A549 (cell line): ENCODE results near the gene IL22RA2. TPM values are rescaled to one million over a fixed set of nuclear protein-coding genes. Genes with fewer than 3 reads are reported as not detected.

ENCODE experiments used
- ATAC-seq, 2 experiments: fragments of 200-7000 bp in 1 of 2; fragments of >200 bp in 1 of 2; cut with Nextera tagmentation in 1 of 2; cut with Tn5 transposase in 1 of 2; 3 replicates each; pipeline versions ENCODE4 v1.8.0 to v1.9.1; 2018 to 2020; ENCODE audit warnings: mild to moderate bottlenecking in 1 of 2, moderate library complexity in 1 of 2
- CTCF ChIA-PET: fragments of 300-600 bp; sonication (Branson Sonifier 250); formaldehyde crosslinking; extraction: SDS; loops from one replicate; lab custom pipeline; 2021; ENCODE audit warnings: antibody characterized with exemption, inconsistent platforms; lab: Yijun Ruan, JAX
- POLR2A ChIA-PET: fragments of 350-600 bp; formaldehyde crosslinking; extraction: SDS; loops from one replicate; lab custom pipeline; 2021; ENCODE audit warnings: antibody characterized with exemption, inconsistent platforms; lab: Yijun Ruan, JAX
- DNase-seq, 2 experiments: peaks; one replicate each; pipeline versions ENCODE4 v3.0.0 to v3.0.0-alpha.2; 2011 to 2016; ENCODE audit warnings: low read depth in 1 of 2, low spot score in 1 of 2
- FAIRE-seq: peaks from 2 replicates; lab custom pipeline; 2011; peaks lifted over from hg19 to GRCh38; lab: Jason Lieb, UNC
- H3K27ac ChIP-seq, 2 experiments: fragments of >200 bp; sonication (Bioruptor Twin); formaldehyde crosslinking; 3 replicates each; pipeline ENCODE4 v1.5.1; 2016 to 2017
- H3K4me1 ChIP-seq: fragments of >200 bp; sonication (Bioruptor Twin); formaldehyde crosslinking; 3 replicates; pipeline ENCODE4 v1.6.1; 2016
- H3K4me2 ChIP-seq: fragments of >200 bp; sonication (Bioruptor Twin); formaldehyde crosslinking; 3 replicates; pipeline ENCODE4 v1.6.1; 2016
- H3K4me3 ChIP-seq: fragments of >200 bp; sonication (Bioruptor Twin); formaldehyde crosslinking; 3 replicates; pipeline ENCODE4 v1.5.1; 2016
- H3K9me3 ChIP-seq: fragments of >200 bp; sonication (Bioruptor Twin); formaldehyde crosslinking; 3 replicates; pipeline ENCODE4 v1.6.1; 2016
- CBX8 ChIP-seq: fragments of 200-600 bp; sonication (generic); IDR thresholded peaks from 2 replicates; pipeline ENCODE4 v1.6.1; 2016
- CHD2 ChIP-seq: fragments of 150-350 bp; IDR thresholded peaks from 2 replicates; pipeline ENCODE4 v1.6.1; 2014; ENCODE audit warnings: low read length; ENCODE audit not compliant: partially characterized antibody
- FOSB ChIP-seq: fragments of 250-450 bp; sonication (Bioruptor Pico); IDR thresholded peaks from 2 replicates; pipeline ENCODE4 v1.5.0; 2020; ENCODE audit warnings: mild to moderate bottlenecking, moderate library complexity
- FOSL2 ChIP-seq, 2 experiments: fragments of 450-650 bp in 1 of 2; fragments of >200 bp in 1 of 2; sonication (Bioruptor Twin) in 1 of 2; formaldehyde crosslinking; IDR thresholded peaks; 2 replicates each; pipeline versions ENCODE4 v1.5.0 to v1.6.1; 2016 to 2020; ENCODE audit warnings: mild to moderate bottlenecking in 1 of 2, moderate library complexity in 1 of 2
- HDAC2 ChIP-seq: fragments of 200-600 bp; sonication (generic); IDR thresholded peaks from 2 replicates; pipeline ENCODE4 v1.6.1; 2016
- HOXB13 ChIP-seq: fragments of 250-450 bp; sonication (Bioruptor Pico); IDR thresholded peaks from 2 replicates; pipeline ENCODE4 v1.5.0; 2020; ENCODE audit warnings: low read depth, mild to moderate bottlenecking, moderate library complexity
- JUNB ChIP-seq: fragments of >200 bp; sonication (Bioruptor Twin); formaldehyde crosslinking; IDR thresholded peaks from 2 replicates; pipeline ENCODE4 v1.6.1; 2016
- KDM1A ChIP-seq: fragments of 200-600 bp; sonication (generic); IDR thresholded peaks from 2 replicates; pipeline ENCODE4 v1.6.1; 2016; ENCODE audit warnings: low read depth, mild to moderate bottlenecking
- KDM5A ChIP-seq: fragments of 200-600 bp; sonication (generic); IDR thresholded peaks from 2 replicates; pipeline ENCODE4 v1.6.1; 2016; ENCODE audit warnings: antibody characterized with exemption, mild to moderate bottlenecking
- POLR2AphosphoS2 ChIP-seq: conservative IDR thresholded peaks from 2 replicates; pipeline ENCODE4 v1.6.1; 2012; ENCODE audit warnings: low read length, improper control_type of control experiment, inconsistent platforms
- RARB ChIP-seq: fragments of 250-450 bp; sonication (Bioruptor Pico); IDR thresholded peaks from 2 replicates; pipeline ENCODE4 v1.8.0; 2021; ENCODE audit warnings: mild to moderate bottlenecking, moderate library complexity
- RCOR1 ChIP-seq: fragments of 150-350 bp; IDR thresholded peaks from 2 replicates; pipeline ENCODE4 v1.6.1; 2014; ENCODE audit warnings: antibody characterized with exemption, low read length, low read depth
- RNF2 ChIP-seq: fragments of 200-600 bp; sonication (generic); IDR thresholded peaks from 2 replicates; pipeline ENCODE4 v1.6.1; 2016; ENCODE audit warnings: low read depth, mild to moderate bottlenecking, antibody characterized with exemption, moderate library complexity, borderline replicate concordance
- TFCP2L1 ChIP-seq: fragments of 250-450 bp; sonication (Bioruptor Pico); IDR thresholded peaks from 2 replicates; pipeline ENCODE4 v1.5.0; 2021; ENCODE audit warnings: mild to moderate bottlenecking
- ZC3H11A ChIP-seq: fragments of 450-650 bp; IDR thresholded peaks from 2 replicates; pipeline ENCODE4 v1.6.1; 2014; ENCODE audit warnings: antibody characterized with exemption, mild to moderate bottlenecking
- ZNF302 ChIP-seq: fragments of 250-450 bp; sonication (Bioruptor Pico); IDR thresholded peaks from 2 replicates; pipeline ENCODE4 v1.9.0; 2021; ENCODE audit warnings: inconsistent platforms, mild to moderate bottlenecking, moderate library complexity
- ZSCAN20 ChIP-seq: fragments of 250-450 bp; sonication (Bioruptor Pico); IDR thresholded peaks from 2 replicates; pipeline ENCODE4 v1.8.0; 2022; ENCODE audit warnings: mild to moderate bottlenecking, moderate library complexity
- WGBS: methylation state at CpG from one replicate; pipeline ENCODE4 v1.1.6; 2017; ENCODE audit errors: missing lambda C conversion rate; 5-methylcytosine and 5-hydroxymethylcytosine counted together
- polyA plus RNA-seq, 4 experiments: library from polyadenylated mRNA; depleted of rRNA in 3 of 4; stranded (reverse); fragments of >200 nt; fragmentation: RNase III in 1 of 4; extraction: RNeasy Plus Mini Kit Qiagen cat#74134 plus additional on column Dnase treatment in 1 of 4; gene quantifications; 2 replicates in 3 of 4; 3 replicates in 1 of 4; pipeline ENCODE4 v1.2.3, GENCODE V29; 2011 to 2017
- TF ChIP-seq, protein P1 (sequence below): fragments of >200 bp; sonication (Bioruptor Twin); formaldehyde crosslinking; IDR thresholded peaks from 3 replicates; pipeline ENCODE4 v1.5.1; 2016
- TF ChIP-seq, protein P2 (sequence below): fragments of 200-600 bp; sonication (generic); IDR thresholded peaks from 2 replicates; pipeline ENCODE4 v1.6.1; 2016; ENCODE audit warnings: antibody characterized with exemption, mild to moderate bottlenecking, moderate library complexity
- TF ChIP-seq, protein P3 (sequence below): fragments of >200 bp; sonication (Bioruptor Twin); formaldehyde crosslinking; IDR thresholded peaks from 2 replicates; pipeline ENCODE4 v1.6.1; 2016
- TF ChIP-seq, protein P4 (sequence below): IDR thresholded peaks from 2 replicates; pipeline ENCODE4 v1.6.1; 2012
- TF ChIP-seq, protein P5 (sequence below): fragments of 250-450 bp; sonication (Bioruptor Pico); IDR thresholded peaks from 2 replicates; pipeline ENCODE4 v1.5.0; 2021; ENCODE audit warnings: mild to moderate bottlenecking, moderate library complexity, borderline replicate concordance
- TF ChIP-seq, protein P6 (sequence below): IDR thresholded peaks from 2 replicates; pipeline ENCODE4 v1.6.1; 2012
- TF ChIP-seq, protein P7 (sequence below): fragments of >200 bp; sonication (Bioruptor Twin); formaldehyde crosslinking; IDR thresholded peaks from 3 replicates; pipeline ENCODE4 v1.6.1; 2016

Gene IL22RA2
- polyA plus RNA-seq, 2 of the 4 experiments (the other 2 are of a cell fraction): not detected

DNA sequence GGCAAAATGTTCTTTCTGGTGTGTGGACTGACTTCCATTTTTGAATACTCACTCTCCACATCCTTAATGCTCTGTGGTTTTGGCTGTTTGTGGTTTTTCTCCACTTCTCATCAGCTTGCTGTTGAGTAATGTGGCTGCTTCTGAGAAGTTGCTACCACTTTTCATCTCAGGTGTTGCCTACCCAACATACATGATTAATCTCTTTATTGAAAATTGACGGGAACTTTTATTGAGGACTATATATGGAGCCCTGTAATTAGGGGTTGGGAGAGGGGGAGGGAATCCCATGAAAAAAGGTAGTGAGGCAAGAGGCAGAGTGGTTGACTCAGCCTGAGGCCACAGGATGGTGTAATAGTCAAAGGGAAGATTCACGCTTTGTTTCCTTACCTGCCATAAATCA, 17.6 kb downstream of the IL22RA2 start:
- no peak for ATAC-seq
- 91% methylated on average over 2 of the region's 2 CpGs for WGBS

DNA sequence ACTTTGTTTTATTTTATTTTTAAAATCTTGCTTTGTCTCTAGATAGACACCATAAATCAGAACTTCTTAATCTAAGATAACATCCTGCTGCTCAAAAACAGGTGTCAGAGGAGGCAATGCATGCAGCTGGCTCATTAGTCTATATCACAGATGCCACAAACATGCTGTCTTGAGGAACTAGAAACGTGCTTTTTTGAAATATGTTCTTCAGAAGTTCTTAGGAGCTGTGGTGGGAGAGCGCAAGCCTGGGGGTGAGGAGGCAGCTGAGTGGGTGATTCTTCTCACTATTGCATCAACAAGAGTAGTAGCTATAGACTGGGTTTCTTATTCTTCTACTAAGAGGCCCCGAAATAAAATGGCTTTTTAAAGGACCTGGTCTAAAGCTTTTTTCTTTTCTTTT, 23.4 kb downstream of the IL22RA2 start:
- POLR2A ChIA-PET: no interaction called here
- H3K9me3 ChIP-seq: peaks cover 17% of the 10 kb centered on the region; the same call in 2 of the 3 replicates
- 40% methylated on average over 3 of the region's 3 CpGs for WGBS

More for the DNA sequence above, 17.6 kb downstream of the IL22RA2 start:
- FAIRE-seq: no peak
- no peak overlapping the region for H3K4me3 ChIP-seq
- H3K27ac ChIP-seq: peak overlapping the region in 1 of 2 experiments; percentile 5; a peak in 1 of 6 replicates
- peaks cover 17% of the 10 kb centered on the region; the same call in 2 of the 3 replicates for H3K9me3 ChIP-seq
- DNase-seq: no peak
- TF ChIP-seq POLR2AphosphoS2 (no peak), KDM1A (no peak), RCOR1 (no peak), CHD2 (no peak), KDM5A (no peak), HDAC2 (no peak), TFCP2L1 (CRISPR knock-in tag) (no peak)
- TF ChIP-seq, protein P1, sequence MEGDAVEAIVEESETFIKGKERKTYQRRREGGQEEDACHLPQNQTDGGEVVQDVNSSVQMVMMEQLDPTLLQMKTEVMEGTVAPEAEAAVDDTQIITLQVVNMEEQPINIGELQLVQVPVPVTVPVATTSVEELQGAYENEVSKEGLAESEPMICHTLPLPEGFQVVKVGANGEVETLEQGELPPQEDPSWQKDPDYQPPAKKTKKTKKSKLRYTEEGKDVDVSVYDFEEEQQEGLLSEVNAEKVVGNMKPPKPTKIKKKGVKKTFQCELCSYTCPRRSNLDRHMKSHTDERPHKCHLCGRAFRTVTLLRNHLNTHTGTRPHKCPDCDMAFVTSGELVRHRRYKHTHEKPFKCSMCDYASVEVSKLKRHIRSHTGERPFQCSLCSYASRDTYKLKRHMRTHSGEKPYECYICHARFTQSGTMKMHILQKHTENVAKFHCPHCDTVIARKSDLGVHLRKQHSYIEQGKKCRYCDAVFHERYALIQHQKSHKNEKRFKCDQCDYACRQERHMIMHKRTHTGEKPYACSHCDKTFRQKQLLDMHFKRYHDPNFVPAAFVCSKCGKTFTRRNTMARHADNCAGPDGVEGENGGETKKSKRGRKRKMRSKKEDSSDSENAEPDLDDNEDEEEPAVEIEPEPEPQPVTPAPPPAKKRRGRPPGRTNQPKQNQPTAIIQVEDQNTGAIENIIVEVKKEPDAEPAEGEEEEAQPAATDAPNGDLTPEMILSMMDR: no peak
- TF ChIP-seq, protein P2, sequence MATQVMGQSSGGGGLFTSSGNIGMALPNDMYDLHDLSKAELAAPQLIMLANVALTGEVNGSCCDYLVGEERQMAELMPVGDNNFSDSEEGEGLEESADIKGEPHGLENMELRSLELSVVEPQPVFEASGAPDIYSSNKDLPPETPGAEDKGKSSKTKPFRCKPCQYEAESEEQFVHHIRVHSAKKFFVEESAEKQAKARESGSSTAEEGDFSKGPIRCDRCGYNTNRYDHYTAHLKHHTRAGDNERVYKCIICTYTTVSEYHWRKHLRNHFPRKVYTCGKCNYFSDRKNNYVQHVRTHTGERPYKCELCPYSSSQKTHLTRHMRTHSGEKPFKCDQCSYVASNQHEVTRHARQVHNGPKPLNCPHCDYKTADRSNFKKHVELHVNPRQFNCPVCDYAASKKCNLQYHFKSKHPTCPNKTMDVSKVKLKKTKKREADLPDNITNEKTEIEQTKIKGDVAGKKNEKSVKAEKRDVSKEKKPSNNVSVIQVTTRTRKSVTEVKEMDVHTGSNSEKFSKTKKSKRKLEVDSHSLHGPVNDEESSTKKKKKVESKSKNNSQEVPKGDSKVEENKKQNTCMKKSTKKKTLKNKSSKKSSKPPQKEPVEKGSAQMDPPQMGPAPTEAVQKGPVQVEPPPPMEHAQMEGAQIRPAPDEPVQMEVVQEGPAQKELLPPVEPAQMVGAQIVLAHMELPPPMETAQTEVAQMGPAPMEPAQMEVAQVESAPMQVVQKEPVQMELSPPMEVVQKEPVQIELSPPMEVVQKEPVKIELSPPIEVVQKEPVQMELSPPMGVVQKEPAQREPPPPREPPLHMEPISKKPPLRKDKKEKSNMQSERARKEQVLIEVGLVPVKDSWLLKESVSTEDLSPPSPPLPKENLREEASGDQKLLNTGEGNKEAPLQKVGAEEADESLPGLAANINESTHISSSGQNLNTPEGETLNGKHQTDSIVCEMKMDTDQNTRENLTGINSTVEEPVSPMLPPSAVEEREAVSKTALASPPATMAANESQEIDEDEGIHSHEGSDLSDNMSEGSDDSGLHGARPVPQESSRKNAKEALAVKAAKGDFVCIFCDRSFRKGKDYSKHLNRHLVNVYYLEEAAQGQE: no peak
- TF ChIP-seq, protein P3, sequence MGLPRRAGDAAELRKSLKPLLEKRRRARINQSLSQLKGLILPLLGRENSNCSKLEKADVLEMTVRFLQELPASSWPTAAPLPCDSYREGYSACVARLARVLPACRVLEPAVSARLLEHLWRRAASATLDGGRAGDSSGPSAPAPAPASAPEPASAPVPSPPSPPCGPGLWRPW: no peak
- TF ChIP-seq, all 56 proteins: peak for 0
- ChIA-PET POLR2A (no interaction called here), CTCF (interaction anchor here (1.8 kb wide), 1 partner anchor 10 kb away, joined by 4 read pairs; no protein-coding TSS in a partner anchor)
- H3K4me1 ChIP-seq: peaks cover 11% of the 10 kb centered on the region; the same call in 2 of the 3 replicates
- H3K4me2 ChIP-seq: no peak overlapping the region

DNA sequence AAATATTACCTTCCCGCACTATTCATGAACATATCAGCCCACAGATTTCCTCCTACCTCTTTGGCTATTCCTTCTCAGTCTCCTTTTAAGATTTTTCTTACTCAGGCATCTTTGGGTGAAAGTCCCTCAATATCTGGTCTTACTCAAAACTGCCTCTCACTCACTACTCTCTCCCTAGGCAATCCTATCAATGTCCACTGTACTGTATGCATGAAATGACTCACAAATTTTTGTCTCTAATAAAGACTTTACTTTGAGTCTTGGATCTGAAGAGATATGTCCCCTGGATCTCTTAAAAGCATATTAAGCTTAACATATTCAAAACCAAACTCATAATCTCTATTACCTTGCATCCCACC, 24.4 kb downstream of the IL22RA2 start:
- no peak for TF ChIP-seq KDM5A
- no peak for TF ChIP-seq RNF2
- TF ChIP-seq, protein P4, sequence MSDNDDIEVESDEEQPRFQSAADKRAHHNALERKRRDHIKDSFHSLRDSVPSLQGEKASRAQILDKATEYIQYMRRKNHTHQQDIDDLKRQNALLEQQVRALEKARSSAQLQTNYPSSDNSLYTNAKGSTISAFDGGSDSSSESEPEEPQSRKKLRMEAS: no peak
- TF ChIP-seq FOSL2 (IDR thresholded peaks at IDR 0.05): no peak
- TF ChIP-seq FOSL2 (CRISPR knock-in tag; IDR thresholded peaks at IDR 0.05): no peak
- TF ChIP-seq CHD2: no peak
- no peak for TF ChIP-seq ZSCAN20 (CRISPR knock-in tag)
- TF ChIP-seq, protein P5, sequence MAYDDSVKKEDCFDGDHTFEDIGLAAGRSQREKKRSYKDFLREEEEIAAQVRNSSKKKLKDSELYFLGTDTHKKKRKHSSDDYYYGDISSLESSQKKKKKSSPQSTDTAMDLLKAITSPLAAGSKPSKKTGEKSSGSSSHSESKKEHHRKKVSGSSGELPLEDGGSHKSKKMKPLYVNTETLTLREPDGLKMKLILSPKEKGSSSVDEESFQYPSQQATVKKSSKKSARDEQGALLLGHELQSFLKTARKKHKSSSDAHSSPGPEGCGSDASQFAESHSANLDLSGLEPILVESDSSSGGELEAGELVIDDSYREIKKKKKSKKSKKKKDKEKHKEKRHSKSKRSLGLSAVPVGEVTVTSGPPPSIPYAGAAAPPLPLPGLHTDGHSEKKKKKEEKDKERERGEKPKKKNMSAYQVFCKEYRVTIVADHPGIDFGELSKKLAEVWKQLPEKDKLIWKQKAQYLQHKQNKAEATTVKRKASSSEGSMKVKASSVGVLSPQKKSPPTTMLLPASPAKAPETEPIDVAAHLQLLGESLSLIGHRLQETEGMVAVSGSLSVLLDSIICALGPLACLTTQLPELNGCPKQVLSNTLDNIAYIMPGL (CRISPR knock-in tag): no peak
- TF ChIP-seq, protein P6, sequence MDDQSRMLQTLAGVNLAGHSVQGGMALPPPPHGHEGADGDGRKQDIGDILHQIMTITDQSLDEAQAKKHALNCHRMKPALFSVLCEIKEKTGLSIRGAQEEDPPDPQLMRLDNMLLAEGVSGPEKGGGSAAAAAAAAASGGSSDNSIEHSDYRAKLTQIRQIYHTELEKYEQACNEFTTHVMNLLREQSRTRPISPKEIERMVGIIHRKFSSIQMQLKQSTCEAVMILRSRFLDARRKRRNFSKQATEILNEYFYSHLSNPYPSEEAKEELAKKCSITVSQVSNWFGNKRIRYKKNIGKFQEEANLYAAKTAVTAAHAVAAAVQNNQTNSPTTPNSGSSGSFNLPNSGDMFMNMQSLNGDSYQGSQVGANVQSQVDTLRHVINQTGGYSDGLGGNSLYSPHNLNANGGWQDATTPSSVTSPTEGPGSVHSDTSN: no peak
- no peak for TF ChIP-seq CBX8
- TF ChIP-seq, all 56 proteins: peak for 0
- no peak overlapping the region for H3K4me3 ChIP-seq
- FAIRE-seq: no peak
- DNase-seq: no peak
- H3K9me3 ChIP-seq: peaks cover 17% of the 10 kb centered on the region; the same call in 2 of the 3 replicates
- peak overlapping the region; percentile 68 to 71 for H3K27ac ChIP-seq
- peak in 1 of 2 experiments; percentile 31; a peak in 2 of 6 replicates for ATAC-seq
- CTCF ChIA-PET: interaction anchor here (1.3 kb wide), 1 partner anchor 55 kb away, joined by 6 read pairs; no protein-coding TSS in a partner anchor
- H3K4me2 ChIP-seq: peak overlapping the region; percentile 64
- WGBS: 23% methylated on average over 1 of the region's 1 CpG
- H3K4me1 ChIP-seq: peaks cover 26% of the 10 kb centered on the region
- POLR2A ChIA-PET: no interaction called here

More for the DNA sequence above, 23.4 kb downstream of the IL22RA2 start:
- CTCF ChIA-PET: interaction anchor here (0.6 kb wide), 1 partner anchor 794 kb away, joined by 3 read pairs; no protein-coding TSS in a partner anchor
- FAIRE-seq (no peak), ATAC-seq (no peak), DNase-seq (no peak)
- TF ChIP-seq RCOR1: no peak
- TF ChIP-seq RARB (CRISPR knock-in tag): no peak
- no peak for TF ChIP-seq FOSB (CRISPR knock-in tag)
- TF ChIP-seq HOXB13 (CRISPR knock-in tag): no peak
- TF ChIP-seq, protein P7, sequence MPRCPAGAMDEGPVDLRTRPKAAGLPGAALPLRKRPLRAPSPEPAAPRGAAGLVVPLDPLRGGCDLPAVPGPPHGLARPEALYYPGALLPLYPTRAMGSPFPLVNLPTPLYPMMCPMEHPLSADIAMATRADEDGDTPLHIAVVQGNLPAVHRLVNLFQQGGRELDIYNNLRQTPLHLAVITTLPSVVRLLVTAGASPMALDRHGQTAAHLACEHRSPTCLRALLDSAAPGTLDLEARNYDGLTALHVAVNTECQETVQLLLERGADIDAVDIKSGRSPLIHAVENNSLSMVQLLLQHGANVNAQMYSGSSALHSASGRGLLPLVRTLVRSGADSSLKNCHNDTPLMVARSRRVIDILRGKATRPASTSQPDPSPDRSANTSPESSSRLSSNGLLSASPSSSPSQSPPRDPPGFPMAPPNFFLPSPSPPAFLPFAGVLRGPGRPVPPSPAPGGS: no peak
- no peak for TF ChIP-seq ZC3H11A
- no peak for TF ChIP-seq JUNB
- TF ChIP-seq ZNF302: no peak
- Histone ChIP-seq H3K27ac (peak overlapping the region; percentile 68 to 71; a peak in 5 of 6 replicates), H3K4me2 (no peak overlapping the region), H3K4me3 (no peak overlapping the region), H3K4me1 (peaks cover 26% of the 10 kb centered on the region)
